ENCODE measurements around the gene NRXN3. TPM values are rescaled to one million over a fixed set of nuclear protein-coding genes. Genes with fewer than 3 reads are reported as not detected.

The NRXN3 gene
- total RNA-seq, 1 donor from 2014 or later = 6.7 TPM

DNA sequence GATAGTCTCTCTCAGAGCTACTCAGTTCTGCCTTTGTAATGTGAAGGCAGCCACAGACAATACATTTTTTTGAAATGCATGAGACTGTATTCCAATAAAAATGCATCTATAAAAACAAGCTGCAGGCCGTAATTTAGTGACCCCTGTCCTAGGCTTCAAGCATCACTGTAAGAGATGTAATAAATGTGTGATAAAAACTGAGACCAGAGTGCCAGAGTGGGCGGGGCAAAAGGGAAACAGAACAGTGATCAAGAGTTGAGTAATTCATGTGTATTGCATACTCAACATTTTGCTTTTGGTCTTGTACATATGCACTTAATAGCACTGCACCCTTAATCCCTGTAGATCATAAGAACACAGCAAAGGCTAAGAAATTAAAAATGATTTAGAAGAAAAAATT lies 1297.7 kb downstream of the NRXN3 start:
- DNase-seq (ENCODE audit: low spot score) = no peak

DNA sequence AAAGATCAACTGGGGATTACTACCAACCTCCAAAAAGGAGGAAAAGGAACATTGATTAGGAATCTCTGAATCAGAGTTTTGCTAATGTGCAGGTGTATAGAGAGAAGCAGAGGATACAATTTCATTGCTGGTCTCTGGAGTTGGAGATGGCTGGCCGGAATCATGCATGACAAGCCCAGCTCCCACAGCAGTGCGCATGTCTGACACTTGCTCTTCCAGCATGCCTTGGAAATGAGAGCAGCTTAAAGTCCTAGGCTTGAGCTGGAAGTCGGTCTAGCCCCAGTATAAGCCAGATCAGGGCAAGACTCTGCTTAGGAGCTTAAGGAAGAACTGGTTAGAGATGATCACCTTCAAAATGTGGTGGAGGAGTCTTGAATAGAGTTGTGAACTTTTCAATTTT lies 1298.3 kb downstream of the NRXN3 start:
- no peak for DNase-seq (ENCODE audit: low spot score)

GRCh38 chr14:79473651-79474050 lies 1303.5 kb downstream of the NRXN3 start:
- no peak for DNase-seq (ENCODE audit: low spot score)

DNA sequence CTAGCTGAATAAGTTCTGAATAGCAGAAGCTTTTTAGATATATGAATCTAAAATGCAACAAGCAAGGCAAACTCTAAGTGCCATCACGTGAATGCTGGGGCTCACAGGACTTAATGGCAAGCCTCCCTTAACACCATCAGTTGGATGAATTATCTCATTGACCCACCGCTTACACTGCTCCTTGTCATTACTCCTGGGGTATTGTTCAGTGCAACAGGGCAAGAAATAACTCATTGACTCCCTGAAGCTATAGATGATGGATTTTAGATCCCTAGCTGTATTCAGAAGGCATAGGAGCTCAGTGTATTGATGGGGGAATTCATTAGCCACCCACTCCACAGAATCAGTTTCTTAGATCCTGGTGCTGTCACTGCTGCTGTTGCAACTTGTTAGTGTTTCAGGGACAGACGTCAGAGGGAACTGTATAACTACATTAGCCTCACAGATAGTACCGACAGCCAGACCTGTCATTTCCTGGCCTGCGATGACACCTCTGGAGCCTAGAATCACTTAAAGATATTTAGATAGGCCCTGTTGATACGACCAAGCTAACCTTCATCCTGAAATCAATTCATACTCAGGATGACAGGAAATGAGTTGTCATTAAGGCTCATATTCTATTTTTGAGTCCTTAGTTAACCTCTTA lies 1305.8 kb downstream of the NRXN3 start:
- DNase-seq (ENCODE audit: low spot score) = no peak

DNA sequence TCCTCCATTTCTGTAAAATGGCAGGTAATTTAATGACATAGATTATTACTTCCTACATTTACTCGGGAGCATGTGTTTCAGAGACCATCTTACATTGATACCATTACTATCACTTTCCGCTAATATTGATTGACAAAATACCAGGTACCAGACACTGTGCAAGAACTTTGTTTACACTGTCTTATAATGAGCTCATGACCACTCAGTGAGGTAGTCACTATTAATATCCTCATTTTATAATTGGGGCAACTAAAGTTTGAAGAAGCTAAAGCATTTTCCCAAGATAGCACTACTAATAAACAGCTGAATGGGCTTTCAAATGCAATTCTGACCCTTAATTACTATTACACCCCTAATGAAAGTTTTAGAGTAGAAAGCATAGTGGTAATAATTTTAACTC lies 1306.4 kb downstream of the NRXN3 start:
- no peak for DNase-seq (ENCODE audit: low spot score)

- DNase-seq (ENCODE audit: low spot score) = no peak
These were observed 1310.0 kb downstream of the NRXN3 start for GRCh38 chr14:79480212-79480611.

GRCh38 chr14:79482825-79483224 lies 1312.7 kb downstream of the NRXN3 start:
- no peak for DNase-seq (ENCODE audit: low spot score)

GRCh38 chr14:79483477-79484388 lies 1313.6 kb downstream of the NRXN3 start:
- DNase-seq (ENCODE audit: low spot score) = no peak

DNA sequence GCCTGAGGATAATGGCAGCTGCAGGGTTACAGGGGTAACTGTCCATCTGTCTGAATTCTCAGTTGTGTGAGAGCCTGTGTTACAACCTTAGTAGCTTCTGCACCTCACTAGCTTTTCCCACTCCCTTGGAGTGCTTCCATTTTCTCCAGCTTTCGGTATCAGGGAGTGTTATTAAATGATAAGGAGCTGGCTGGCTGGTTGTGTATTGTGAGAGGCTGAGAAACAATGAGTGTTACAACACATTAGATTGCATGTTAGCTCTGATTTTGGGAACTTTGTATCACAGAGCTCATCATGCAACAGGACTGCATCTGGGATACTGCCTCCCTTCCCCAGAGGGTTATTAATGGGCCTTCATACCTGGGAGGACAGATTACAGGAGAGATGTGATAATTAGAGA lies 1317.5 kb downstream of the NRXN3 start:
- DNase-seq (ENCODE audit: low spot score) = no peak

DNA sequence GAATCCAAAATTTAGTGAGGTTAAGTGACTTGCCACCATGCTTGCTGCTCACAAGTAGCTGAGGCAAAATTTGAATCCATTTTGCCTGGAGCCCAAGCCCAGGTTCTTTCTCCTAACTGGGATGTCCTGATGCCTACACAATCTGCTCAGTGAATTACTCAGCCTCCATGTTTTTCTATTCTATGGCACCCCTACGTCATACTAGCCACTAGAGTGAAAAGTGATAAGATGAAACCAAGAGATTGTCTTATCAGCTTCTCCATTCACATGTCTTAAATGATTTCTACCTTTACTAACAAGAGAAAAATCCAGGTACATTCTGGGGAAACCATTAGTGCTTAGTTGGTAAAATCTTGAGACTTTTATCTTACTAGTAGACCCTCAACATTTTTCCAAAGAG lies 1321.0 kb downstream of the NRXN3 start:
- DNase-seq (ENCODE audit: low spot score) = no peak

DNA sequence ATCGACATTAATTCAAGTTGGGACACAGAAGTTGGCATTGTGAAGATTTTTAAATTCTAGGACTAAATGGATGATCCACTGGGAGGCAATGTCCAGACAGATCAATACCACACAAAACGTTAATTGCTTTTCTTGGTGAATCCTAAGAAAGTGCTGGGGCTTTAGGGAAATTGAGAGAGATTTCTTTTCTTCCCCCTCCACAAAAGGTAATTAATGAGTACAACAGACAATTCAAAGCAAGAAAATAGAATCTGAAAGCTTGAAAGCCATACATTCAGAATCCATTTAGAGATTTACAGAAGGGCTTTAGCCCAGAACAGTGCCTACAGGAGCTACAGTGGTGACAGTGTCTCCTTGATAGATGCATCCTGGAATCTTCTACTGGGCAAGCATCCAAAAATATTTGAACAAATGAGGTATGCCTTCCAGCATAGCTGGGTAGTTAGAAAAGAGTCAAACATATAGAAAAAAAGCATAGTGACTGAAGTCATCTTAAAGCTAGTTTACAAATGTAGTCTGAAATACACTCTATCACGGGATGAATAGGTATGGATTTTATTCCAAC lies 1323.0 kb downstream of the NRXN3 start:
- DNase-seq (ENCODE audit: low spot score) = no peak

DNA sequence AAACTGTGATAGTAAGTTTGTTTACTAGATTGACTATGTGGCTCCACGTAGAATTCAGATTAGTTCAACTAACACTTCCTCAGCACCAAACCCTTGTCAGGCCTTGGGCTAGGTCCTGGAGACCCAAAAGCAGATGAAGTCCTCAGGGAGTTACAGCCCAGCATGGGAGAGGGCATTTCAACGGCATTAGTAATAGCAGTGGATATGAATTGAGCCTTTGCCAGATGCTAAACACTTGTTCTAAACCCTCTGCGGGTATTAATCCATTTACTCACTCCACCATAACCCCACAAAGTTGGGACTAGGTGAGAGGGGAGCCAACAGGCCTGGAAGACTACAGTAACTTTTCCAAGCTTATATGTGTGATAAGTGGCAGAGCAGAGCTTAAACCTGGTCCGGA lies 1326.5 kb downstream of the NRXN3 start:
- DNase-seq (ENCODE audit: low spot score) = no peak

DNA sequence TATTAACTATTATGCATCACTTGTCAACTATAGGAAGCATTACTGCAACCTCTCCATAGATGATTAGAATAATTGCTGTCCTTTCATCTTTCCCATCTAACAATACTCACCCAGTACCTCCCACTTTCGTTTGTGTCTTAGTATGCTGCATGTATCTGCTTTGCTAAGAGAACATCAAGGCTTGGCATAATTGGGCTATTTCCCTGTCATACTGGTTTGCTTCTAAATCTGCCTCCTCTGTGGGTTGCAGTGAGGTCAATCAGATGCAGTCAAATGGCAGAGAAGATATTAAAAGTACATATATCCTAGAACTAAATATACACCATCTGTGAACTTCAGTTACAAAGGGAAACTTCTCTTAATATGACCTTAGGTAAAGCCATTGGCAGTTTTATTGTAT lies 1330.3 kb downstream of the NRXN3 start:
- no peak for DNase-seq (ENCODE audit: low spot score)

DNA sequence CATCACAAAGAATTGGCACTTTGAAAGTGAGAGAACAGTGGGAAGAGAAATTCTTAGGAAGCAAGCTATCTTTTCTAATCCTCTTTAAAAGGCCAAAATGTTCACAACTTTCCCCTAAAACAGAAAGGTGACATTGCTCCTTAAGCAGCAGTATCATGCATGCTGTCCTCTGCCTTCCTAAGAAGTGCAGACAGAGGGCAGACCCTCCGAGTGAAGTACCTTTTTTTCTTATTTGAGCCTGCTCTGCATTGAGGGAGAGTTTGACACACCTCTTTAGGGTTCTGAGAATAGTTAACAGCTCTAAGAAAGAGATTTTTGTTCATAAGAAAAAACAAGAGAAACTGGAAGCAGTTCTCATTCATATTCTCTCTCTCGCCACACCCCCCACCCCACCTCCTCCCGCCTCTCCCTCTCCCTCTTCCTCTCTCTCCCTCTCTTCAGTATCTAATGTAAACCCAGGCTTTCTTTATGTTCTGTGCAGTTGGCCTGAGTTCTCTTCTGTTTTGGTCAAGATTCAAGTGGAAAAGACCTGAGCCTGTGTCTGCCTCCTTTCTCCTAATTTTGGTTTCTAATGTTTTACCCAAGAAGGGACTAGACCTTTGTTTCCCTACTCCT lies 1332.1 kb downstream of the NRXN3 start:
- DNase-seq (ENCODE audit: low spot score) = no peak

DNA sequence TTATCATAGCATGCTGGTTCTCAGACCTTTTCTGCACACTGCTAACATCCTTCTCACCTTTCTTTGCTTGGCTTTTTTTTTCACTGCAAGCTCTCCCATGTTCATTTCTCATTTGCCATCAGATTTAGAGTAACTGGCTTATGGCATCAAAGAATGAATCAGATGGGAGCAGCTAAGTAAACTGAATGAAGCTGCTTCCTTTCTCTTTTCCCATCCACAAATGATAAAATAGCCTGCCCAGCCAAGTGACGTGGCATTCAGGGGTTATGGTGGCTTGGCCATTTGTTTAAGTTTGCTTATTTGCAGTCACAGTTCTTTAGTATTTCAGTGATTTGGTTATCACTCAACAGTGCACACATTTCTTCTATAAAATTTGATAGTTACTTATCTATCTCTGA lies 1332.6 kb downstream of the NRXN3 start:
- DNase-seq (ENCODE audit: low spot score) = no peak

- DNase-seq (ENCODE audit: low spot score) = no peak
These were observed 1340.5 kb downstream of the NRXN3 start for GRCh38 chr14:79510659-79511058.

DNA sequence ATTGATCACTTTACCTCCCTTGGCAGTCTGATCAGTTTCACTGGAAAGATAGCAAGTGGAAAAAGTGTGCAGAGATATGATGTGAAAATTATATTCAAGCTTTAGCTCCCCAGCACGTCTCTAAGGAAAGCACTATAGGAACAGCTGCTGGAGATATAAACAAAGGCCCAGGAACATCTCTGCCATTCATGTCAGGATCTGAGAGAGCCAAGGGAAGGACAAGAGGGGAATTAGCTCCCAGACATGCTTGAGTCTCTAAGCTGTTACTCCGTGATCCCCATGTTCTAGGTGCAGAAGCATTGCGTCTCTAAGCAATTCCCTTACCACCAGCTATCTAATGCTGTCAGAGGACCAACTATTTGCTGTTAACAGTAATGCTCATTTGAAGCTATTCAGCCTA lies 1341.0 kb downstream of the NRXN3 start:
- DNase-seq (ENCODE audit: low spot score) = no peak

GRCh38 chr14:79513446-79513845 lies 1343.3 kb downstream of the NRXN3 start:
- DNase-seq (ENCODE audit: low spot score) = no peak

DNA sequence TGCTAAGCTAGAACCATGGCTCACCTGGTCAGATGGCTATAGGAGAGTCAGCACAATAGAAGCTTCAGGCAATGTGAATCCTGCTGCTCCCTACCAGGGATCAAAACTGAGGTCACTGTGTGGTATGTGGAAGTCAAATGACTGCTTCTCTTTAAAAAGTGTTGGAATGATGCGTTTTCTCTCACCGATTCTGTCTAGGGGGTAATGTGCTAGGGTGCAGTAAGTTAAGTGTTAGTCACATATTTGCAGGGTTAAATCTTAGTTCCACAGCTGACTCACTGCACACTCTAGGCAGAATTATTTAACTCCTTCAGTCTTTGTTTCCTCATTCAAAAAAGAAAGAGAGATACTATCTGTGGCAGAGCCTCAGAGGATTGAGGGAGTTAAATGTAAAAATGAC lies 1344.5 kb downstream of the NRXN3 start:
- no peak for DNase-seq (ENCODE audit: low spot score)

DNA sequence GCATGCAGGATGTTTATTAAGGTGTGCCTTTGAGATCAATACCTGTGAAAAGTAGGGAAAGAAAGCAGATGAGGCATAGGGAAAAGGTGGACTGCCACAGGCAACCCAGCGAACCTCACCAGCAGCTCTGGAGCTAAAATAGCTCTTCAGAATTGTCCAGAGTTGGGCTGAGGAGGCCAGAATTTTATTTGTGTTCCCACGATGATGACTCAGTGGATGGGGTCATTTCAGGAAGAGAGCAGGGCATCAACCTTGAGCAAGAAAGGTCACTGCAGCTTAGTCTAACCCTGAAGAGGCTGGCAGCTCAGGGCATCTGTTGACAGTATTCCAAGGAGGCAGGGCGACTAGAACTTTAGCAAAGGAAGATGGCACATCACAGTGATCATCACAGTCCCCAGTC lies 1345.0 kb downstream of the NRXN3 start:
- no peak for DNase-seq (ENCODE audit: low spot score)

DNA sequence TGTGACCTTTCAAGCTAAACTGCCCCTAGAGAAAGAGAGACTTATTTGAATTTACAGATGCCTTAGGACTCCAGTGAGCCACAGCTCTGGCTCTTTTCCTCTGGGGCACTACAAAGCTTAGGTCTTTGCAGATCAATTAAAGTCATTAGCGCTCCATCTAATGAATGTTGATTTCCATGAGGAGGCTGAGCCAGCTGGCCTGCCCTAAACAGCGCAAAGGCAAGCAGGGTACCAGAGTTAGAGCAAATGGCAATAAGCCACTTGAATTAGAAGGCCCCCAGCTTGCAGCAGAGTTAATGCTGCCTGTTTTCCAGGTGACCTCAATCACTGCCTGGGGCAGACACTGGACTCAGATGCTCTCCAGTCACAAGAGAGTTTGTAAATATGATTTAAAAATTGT lies 1345.8 kb downstream of the NRXN3 start:
- DNase-seq (ENCODE audit: low spot score) = no peak

DNA sequence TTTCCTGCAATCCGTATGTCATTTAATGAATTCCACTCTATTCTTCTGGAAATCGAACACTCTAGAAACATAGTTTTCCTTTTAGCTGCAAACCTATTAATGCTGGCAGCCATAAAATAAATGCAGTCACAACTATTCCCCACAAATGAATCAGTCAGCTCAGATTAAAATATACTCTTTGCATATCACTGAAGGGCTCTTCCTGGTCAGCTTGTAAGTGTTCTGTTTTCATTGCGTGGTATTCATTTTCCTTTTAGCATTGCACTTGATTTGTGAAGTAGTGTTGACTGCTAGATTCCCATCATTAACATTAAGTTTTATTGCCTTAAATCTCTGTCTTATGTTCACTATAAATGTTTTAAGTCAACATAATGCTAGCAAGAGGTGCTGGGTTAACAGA lies 1355.2 kb downstream of the NRXN3 start:
- no peak for DNase-seq (ENCODE audit: low spot score)
